HG02973 (cell line): Measurements from ENCODE around the gene CHST13.

Source experiments
- ATAC-seq: cut with Tn5 transposase; IDR thresholded peaks from one replicate; pipeline ENCODE4 v1.9.1; 2021; ENCODE audit warnings: moderate library complexity; ENCODE audit not compliant: unreplicated experiment

The CHST13 gene

GRCh38 chr3:126552688-126553283, 28.8 kb downstream of the CHST13 start:
- no peak for ATAC-seq

GRCh38 chr3:126553284-126554084, 29.5 kb downstream of the CHST13 start:
- no peak for ATAC-seq

DNA sequence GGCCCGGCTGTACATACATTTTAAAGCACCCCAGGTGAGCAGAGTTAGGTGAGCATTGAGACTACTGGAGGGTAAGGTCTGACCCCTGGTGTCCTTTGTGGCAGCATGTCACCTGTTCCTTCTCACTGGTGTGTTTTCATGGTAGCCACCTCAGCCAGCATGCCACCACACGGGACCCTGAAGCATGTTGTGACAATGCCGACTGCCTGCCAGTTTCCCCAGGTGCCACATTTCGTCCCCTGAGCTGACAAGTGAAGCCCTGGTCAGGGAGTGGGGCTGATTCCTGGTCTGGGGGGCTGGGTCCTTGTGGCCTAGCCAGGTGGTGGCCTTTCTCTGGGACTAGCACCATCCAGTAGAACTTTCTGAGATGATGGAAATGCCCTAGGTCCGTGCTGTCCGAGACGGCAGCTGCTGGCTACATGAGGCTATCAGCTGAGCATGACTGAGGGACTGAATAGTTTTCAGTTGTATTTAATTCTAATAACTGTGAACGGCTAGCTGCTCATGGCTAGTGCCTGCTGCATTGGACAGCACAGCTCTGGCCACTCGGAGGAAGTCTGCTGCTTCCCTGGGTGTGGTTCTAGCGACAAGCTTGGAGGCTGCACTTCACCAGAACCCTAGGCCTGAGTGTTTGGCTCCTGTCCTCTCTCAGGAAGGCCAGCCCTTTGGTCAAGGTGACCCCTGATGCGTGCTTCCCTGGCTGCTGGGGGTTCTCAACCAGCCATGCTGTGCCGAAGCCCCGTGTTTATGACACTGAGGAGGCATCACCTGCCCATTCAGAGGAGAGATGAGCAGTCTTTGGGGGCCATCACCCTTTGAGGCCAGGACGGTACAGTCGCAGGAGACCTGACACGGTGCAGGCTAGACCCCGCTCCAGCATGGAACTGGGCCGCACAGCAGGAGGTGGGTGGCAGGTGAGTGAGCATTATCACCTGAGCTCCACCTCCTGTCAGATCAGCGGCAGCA, 30.9 kb downstream of the CHST13 start:
- no peak for ATAC-seq

DNA sequence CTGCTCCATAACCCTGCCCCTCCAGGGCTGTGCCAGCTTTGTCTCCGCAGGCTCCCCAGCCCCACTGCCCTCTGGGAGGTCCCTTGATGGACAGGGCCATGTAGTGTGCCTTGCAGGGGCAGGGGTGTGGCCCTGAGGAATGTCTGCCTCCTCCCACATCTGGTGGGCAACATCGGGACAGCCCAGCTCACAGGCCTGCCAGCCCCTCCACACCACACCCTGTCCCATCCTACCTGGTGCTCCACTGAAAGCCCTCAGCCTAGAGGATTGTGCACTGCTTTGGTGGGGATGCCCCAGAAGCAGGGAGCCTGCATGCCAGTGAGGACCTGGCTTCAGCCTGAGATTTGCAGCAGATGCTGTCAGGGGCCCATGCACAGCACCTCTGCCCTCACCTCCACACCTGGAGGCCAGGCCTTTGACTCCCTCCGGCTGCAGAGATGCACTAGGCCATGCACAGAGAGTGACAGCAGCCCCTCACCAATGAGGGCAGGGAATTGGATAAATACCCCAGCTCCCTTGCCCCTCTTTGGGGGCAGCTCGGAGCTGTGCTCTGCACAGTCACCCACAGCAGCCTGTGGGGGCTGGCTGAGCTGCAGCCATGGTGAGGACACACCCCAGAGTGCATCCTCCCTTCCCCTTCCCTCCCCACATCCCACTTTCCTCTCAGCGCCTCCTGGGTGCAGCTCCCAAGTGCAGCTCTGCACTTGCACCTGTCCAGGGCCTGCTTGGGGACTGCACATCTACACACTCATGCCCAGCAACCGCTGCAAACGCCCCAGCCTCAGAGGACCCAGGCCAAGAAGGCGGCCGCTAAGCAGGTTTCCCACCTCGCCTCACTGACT, 32.1 kb downstream of the CHST13 start:
- no peak for ATAC-seq

GRCh38 chr3:126556637-126557414, 32.9 kb downstream of the CHST13 start:
- ATAC-seq, result no peak

DNA sequence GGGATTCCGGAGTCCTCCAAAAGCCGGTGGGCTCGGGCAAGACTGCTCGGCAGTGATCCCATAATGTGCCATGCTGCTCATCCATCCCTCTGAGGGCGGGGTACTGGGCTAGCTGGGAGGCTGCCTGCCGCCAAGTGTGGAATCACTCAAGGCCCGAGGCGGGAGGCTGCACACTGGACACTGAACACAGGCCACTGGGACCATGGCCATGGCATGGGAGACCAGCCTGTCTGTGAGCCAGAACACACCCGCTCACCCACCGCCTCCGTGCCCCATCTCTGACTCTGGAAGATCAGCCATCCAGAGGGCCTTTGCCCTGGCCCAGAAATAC, 33.4 kb downstream of the CHST13 start:
- no peak for ATAC-seq

- ATAC-seq, result no peak
These were observed 33.8 kb downstream of the CHST13 start for GRCh38 chr3:126557761-126558160.

DNA sequence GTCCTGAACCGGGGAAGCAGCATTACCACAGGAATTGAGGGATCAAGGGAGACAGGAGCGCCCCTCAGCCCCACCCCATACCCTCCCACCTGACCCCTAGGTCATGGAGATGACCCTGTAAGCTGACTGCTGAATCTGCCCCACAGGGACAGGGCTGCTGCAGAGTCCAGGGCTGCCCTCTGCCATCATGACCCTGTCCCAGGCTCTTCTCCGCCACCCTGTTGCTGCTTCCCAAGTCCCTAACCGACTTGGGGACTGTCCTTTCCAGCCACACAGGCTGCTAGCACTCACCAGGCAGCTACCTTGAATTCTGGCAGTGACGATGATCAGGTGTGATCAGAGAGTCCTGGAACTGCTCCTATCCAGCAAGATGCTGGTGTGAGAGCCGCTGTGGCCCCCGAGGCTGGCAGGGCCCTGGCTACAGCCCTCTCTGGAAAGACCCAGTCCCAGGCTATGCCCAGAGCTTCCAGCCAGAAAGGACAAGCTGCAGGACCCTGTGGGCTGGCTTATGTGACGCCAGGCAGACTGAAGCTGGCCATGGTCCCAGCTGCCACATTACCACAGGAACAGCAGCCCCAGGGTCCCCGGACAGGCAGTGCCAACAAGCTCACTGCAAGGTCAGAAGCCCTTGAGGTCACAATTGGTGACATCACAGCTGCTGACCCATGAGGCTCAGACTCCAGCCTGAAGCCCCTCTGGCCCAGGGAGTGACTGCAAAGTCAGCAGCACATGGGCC, 34.5 kb downstream of the CHST13 start, which contains the start of gene C3orf22:
Gene C3orf22 (minus strand): TSS at position 597 of the 736 bp plus-strand sequence. CDS start 5,542 bp downstream, outside the sequence.
- no peak for ATAC-seq

DNA sequence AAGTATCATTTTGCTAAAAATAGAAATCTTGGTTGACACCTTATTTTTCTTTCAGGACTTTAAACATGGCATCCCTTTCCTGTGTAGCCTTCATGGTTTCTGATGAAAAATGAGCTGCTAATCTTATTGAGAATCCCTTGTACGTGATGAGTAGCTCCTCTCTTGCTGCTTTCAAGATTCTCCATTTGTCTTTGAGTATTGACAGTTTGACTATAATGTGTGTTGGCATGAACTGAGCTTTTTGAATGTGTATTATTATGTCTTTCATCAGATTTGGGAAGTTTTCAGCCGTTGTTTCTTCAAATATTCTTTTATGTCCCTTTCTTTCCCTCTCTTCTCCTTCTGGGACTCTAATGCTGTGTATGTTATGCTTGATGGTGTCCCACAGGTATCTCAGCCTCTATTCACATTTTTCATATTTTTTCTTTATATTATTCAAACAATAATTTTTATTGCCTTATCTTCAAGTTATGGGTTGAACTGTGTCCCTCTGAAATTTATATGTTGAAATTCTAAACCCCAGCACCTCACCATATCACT, 38.9 kb downstream of the CHST13 start:
- no peak for ATAC-seq

GRCh38 chr3:126567696-126568438, 43.9 kb downstream of the CHST13 start:
- ATAC-seq, result no peak

DNA sequence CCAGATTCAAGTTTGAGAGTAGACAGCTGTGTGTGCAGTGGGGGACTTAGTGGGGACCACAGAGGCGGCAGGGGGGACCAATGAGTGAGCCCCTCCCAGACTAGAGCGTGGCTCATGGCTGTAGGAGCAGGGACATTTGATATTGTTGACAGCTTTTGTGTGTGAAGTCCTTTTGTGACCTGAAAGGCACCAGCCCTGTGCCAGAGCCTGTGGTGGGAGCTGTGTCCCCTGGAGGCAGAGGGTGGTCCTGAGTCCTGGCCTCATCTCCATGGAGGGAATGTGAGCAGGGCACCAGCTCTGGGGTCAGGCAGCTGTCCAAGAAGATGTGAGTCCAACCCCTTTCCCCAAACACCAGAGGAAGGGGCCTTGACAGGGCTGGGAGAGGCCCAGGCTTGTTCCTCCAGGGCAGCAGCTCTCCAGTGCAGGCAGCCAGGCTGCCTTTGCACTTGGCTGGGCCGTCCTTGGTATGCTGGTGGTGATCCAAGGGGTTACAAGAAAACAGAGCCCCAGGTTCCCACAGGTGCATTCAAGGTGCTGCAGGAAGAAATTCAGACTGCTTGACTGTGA, 44.9 kb downstream of the CHST13 start:
- no peak for ATAC-seq

DNA sequence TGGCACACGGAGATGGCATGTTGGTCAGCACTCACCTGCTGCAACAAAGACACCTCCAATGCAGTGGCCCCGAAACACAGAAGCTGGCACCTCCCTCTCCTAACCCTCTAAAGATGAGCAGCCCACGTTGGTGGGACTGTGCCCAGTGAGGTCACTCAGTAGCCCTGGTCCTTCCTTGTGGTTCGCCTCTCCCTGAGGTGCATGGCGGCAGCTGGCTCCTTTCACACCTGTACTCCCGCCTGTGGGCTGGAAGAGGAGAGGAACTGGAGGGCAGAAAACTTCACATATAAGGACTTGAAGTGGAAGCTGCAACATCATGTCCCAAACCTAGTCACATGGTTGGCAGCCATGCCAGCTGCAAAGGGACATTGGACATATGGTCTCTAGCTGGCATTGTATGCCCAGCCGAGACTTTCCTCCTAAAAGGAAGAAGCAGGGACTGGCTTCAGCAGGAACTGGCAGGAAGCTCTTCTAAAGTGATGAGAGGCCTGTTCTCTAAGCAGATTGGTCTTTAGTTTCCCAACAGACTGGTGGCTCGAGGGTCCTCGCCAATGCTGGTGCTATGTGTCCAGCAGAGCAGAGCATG, 45.5 kb downstream of the CHST13 start:
- ATAC-seq, result no peak

GRCh38 chr3:126570103-126570541, 46.2 kb downstream of the CHST13 start:
- ATAC-seq, result no peak

- ATAC-seq, result no peak
These were observed 47.1 kb downstream of the CHST13 start for GRCh38 chr3:126571078-126571477.

DNA sequence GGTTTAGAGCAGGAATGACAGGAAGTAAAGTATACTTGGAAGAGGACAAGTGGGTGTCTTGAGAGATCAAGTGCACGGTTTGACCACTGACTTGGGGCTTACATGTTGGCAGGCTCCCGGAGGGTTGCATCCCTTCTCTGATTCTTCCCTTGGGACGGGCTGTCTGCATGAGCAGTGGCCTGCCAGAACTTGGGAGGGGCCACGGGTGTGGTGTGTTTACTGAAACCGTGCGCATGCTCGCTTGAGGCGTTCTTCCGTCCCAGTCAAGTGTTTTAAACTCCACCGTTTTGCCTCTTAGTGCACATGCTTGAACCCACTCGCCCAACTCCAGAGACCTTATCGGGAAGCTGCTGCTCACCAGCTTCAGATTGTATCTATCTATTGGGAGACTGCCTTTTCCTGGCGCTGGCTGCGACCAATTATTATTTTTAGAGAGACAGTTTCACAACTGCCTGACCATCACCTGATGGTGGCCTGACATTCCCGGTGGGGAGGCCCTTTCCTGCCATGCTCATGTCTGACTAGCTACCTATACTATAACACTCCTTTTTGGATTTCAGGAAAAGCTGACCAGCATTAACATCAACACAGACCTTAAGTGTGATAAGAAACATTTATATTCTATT, 49.6 kb downstream of the CHST13 start:
- ATAC-seq, result no peak

DNA sequence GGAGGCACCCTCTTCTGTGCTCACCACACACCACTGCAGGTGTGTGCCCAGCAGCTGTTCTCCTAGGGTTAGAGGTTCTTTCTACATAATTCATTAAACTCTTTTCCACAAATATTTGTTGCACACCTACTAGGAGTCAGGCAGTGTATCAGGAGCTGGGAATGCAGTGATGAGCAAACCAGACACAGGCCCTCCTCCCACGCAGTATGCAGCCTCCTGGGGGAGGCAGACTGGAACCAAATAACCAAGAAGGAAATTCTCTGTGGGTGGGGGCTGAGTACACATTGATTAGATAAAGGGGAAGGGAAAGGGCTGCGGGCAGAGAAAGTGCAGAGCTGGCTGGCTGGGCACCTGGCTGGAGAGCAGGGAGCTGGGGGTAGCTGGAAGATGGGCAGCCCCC, 53.3 kb downstream of the CHST13 start:
- ATAC-seq, result no peak

DNA sequence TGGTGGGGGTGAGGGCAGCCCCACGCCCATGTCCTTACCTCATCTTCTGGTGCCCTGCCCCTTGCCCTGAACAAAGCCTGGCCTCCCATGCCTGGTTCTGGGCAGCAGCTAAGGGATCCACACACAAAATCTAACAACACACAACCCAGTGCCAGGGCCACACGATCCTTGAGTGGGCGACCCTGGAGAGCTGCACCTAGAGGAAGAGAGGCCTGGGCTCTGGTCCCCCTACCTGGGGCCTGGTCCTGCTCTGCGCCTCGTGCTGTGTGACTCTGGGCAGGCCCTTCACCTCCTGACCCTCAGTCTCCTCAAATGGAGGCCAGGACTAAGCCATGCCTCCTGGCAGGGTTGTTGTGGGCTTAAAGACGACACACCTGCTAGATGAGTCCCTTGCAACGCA, 54.7 kb downstream of the CHST13 start:
- ATAC-seq, result no peak
